GM12891 (cell line): ENCODE data around the gene DACH1.

ENCODE experiments used
- POLR2A ChIP-seq: IDR thresholded peaks from 2 replicates; pipeline ENCODE4 v1.6.1; 2011; ENCODE audit warnings: low read depth, low read length, control low read depth
- POLR2AphosphoS5 ChIP-seq: IDR thresholded peaks from 2 replicates; pipeline ENCODE4 v1.6.1; 2011; ENCODE audit warnings: low read depth, low read length, control low read depth
- POU2F2 ChIP-seq: IDR thresholded peaks from 2 replicates; pipeline ENCODE4 v1.6.1; 2011; ENCODE audit warnings: low read depth, mild to moderate bottlenecking, control low read depth, low read length, moderate library complexity
- SPI1 ChIP-seq: IDR thresholded peaks from 2 replicates; pipeline ENCODE4 v1.6.1; 2011; ENCODE audit warnings: low read depth, low read length, control low read depth
- TAF1 ChIP-seq: IDR thresholded peaks from 2 replicates; pipeline ENCODE4 v1.6.1; 2011; ENCODE audit warnings: low read depth, low read length, control low read depth

GRCh38 chr13:71412231-71412630 is 454.8 kb downstream of the DACH1 start:
- TF ChIP-seq POU2F2 (no peak), POLR2A (no peak), TAF1 (no peak), POLR2AphosphoS5 (no peak), SPI1 (no peak)
